ENCODE results near the gene NTN5.
"Not testable (repeated sequence)": the region's sequence is repeated elsewhere in the genome, so short reads cannot be mapped to it uniquely, and the experiment has no call there.

Gene NTN5

DNA sequence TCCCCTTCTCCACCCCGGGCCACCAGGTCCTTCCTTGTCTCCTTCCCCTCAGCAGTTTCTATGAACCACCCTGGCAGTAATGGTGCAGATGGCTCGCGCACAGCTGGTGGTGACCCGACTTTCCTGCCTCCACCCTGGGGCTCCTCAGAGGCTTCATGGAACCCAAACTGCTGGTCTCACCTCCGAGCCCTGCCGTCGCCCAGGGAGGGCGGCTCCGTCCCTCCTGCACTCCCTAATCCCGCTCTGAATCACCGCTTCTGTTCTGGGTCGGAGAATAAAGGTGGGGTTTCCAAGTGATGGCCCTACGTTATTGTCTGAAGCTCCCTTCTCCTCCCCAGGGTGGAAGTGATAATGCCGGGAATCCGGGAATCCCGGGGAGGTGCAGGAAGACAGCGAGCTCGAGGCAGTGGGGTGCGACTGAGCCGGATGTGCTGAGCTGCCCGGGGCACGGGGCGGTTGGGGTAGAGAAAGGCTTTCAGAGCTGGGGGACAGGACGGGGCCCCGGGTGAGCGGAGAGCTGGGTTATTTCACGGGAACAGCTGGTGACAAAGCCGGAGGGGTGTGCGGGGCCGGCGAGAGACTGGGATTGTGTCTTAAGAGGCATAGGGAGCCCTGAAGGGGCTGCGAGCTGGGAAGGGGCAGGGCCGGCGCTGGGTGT, 23.7 kb upstream of the NTN5 start:
- DNase-seq (ENCODE audit: extremely low read depth in 1 of 2, low read depth in 1 of 2) = no peak

DNA sequence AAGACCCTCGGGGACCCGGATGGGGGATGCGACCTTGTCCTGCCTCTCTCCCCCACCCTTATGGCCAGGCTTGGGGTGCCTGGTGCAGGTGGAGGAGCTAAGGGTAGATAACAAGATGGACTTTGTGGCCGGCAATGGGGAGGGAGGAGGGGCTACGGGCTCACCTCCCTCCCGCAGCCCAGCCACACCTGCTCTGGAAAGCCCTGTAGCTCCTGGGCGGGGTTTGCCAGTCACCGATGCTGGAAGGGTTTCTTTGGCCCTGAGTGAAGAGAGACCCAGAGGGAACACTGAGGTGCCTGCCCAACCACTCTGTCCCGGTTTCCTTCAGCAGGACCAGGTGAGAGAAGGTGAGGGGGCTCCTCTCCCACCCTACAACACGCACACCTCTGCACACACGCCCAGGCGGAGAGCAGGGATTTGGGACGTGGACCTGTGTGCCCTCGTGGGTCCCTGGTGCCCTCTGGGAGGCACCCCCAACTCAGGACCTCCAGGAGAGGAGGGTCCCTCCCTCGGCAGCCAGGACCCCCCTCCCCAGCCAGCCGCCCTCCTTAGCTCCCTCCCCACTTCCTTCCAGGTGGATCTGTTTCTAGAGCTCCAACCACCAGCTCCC, 23.0 kb upstream of the NTN5 start, which contains the start of gene FUT2:
Gene FUT2 (plus strand): TSS at position 229 of the 610 bp plus-strand sequence. CDS start 6,986 bp downstream, outside the sequence.
- no peak for DNase-seq (ENCODE audit: extremely low read depth in 1 of 2, low read depth in 1 of 2)

DNA sequence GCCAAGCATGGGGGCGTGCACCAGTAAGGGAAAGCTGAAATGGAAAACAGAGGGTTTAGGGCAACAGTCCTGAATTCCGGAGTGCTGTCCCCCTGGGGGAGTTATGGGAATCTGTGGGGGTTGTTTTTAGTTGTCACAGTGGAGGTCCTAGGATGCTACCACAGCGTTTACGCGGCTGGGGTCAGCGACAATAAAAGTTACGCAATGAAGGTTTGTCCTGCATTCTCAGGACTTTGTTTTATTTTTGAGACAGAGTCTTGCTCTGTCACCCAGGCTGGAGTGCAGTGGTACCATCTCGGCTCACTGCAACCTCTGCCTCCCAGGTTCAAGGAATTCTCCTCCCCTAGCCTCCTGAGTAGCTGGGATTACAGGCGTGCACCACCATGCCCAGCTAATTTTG, 20.8 kb upstream of the NTN5 start:
- not testable (repeated sequence) for DNase-seq (ENCODE audit: extremely low read depth in 1 of 2, low read depth in 1 of 2)

- no peak for DNase-seq (ENCODE audit: extremely low read depth in 1 of 2, low read depth in 1 of 2)
Observed at GRCh38 chr19:48689449-48689848, 16.6 kb upstream of the NTN5 start.

DNA sequence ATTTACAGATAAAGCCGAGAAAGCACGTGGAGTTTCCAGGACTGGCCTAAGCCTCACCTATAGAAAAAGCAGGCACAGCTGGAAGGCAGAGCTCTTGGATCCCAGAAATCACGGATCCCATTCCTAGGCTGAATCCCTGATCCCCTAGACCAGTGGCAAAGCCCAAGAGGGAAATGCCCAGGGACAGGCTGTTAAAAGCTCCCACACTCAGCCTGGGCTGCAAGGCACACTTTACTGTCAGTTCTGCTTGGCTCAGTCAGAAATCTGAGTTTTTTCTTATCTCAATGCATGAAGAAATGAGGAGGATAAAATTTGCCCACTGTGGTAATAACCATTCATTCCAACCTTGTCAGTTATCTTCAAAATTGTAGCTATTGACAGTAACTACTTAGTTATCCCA, 15.0 kb upstream of the NTN5 start:
- no peak for DNase-seq (ENCODE audit: extremely low read depth in 1 of 2, low read depth in 1 of 2)

- not testable (repeated sequence) for DNase-seq (ENCODE audit: extremely low read depth in 1 of 2, low read depth in 1 of 2)
Observed at GRCh38 chr19:48686637-48687036, 13.8 kb upstream of the NTN5 start.

DNA sequence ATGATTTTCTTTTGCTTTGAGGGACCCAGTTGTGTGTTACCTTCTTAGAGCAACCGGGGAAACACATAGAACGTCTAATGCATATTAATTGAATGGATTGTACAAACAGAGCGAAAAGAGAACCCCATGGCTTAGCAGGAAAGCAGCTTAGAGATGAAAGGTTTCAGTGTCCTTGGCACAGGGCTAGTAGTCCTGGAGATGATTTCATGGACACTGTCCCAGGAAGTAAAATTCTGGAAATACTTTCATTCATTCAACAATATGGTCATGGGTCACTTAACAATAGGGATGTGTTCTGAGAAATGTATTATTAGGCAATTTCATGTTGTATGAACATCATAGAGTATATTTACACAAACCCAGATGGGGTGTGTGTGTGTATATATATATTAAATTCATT, 13.3 kb upstream of the NTN5 start:
- no peak for DNase-seq (ENCODE audit: extremely low read depth in 1 of 2, low read depth in 1 of 2)

- no peak for DNase-seq (ENCODE audit: extremely low read depth in 1 of 2, low read depth in 1 of 2)
Observed at GRCh38 chr19:48685583-48685982, 12.8 kb upstream of the NTN5 start.

GRCh38 chr19:48683349-48683748, 10.5 kb upstream of the NTN5 start:
- peak in 1 of 2 donors; percentile 26 for DNase-seq (ENCODE audit: extremely low read depth in 1 of 2, low read depth in 1 of 2)

- no peak for DNase-seq (ENCODE audit: extremely low read depth in 1 of 2, low read depth in 1 of 2)
Observed at GRCh38 chr19:48681127-48681470, 8.3 kb upstream of the NTN5 start.

DNA sequence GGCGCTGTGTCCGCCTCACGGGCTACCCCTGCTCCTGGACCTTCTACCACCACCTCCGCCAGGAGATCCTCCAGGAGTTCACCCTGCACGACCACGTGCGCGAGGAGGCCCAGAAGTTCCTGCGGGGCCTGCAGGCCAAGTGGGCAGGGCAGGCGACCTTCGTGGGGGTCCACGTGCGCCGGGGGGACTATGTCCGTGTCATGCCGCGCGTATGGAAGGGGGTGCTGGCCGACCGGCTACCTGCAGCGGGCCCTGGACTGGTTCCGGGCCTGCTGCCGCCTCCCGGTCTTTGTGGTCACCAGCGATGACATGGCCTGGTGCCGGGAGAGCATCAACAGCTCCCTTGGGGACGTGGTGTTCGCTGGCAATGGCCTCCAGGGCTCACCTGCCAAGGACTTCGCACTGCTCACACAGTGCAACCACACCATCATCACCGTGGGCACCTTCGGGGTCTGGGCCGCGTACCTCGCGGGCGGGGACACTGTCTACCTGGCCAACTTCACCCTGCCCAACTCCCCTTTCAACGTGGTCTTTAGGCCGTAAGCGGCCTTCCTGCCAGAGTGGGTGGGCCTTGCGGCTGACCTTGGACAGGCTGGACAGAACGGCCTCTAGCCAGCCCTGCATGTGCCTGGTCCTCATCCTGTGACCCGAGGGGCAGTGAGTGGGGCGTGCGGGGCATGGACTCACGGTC, 7.8 kb upstream of the NTN5 start:
- DNase-seq (ENCODE audit: extremely low read depth in 1 of 2, low read depth in 1 of 2) = no peak

- not testable (repeated sequence) for DNase-seq (ENCODE audit: extremely low read depth in 1 of 2, low read depth in 1 of 2)
Observed at GRCh38 chr19:48680006-48680405, 7.2 kb upstream of the NTN5 start.

DNA sequence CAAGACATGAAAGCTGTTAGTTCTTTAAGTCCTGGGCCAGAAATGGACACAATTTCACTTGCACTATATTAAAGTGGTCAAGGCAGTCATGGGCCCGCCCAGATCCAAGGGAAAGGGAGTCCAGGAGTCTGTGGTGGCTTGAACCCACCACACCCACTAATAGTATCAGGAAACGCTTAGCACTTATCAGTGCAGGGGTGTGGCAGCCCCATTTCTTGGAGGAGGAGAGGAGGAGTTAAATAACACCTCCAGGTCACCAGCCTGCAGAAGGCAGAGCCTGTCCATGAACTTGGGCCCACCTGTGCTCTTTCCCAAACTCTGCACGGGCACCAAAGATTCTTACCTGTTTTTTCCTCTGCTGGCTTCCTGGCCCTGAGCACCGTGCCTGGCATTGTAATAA, 5.4 kb upstream of the NTN5 start:
- DNase-seq (ENCODE audit: extremely low read depth in 1 of 2, low read depth in 1 of 2) = no peak

GRCh38 chr19:48676887-48677286, 4.1 kb upstream of the NTN5 start:
- no peak for DNase-seq (ENCODE audit: extremely low read depth in 1 of 2, low read depth in 1 of 2)

- no peak for DNase-seq (ENCODE audit: extremely low read depth in 1 of 2, low read depth in 1 of 2)
Observed at GRCh38 chr19:48676487-48676886, 3.7 kb upstream of the NTN5 start.

GRCh38 chr19:48674921-48675824, 2.4 kb upstream of the NTN5 start:
- peak; percentile 43 to 65 for DNase-seq (ENCODE audit: extremely low read depth in 1 of 2, low read depth in 1 of 2)

DNA sequence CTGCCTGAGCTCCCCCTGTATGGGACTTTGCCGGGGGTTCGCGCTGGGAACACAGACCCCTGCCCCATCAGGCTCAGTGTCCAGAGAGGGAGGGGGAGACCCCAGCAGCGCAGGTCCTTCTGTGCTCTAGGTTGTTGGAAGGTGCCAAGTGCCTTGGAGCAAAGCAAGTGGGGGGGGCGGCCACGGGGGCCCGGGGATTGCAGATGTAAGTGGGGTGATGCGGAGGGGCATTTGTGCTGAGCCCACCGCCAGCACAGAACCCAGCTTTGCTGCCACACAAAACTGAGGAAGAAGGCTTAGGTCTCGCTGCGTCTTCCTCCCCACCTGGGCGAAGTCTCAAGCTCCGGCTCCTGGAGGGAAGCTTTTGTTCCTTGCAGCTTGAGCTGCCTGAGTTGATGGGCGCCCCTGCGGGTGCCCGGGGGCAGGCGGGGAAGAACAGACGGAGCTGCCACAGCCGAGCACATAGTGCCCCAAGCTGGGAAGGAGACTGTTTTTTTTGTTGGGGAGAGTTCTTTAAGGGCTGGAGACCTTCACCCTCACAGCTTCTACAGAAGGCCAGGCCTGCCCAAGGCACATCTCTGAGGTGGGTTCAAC, 1.5 kb upstream of the NTN5 start:
- DNase-seq (ENCODE audit: extremely low read depth in 1 of 2, low read depth in 1 of 2) = no peak

DNA sequence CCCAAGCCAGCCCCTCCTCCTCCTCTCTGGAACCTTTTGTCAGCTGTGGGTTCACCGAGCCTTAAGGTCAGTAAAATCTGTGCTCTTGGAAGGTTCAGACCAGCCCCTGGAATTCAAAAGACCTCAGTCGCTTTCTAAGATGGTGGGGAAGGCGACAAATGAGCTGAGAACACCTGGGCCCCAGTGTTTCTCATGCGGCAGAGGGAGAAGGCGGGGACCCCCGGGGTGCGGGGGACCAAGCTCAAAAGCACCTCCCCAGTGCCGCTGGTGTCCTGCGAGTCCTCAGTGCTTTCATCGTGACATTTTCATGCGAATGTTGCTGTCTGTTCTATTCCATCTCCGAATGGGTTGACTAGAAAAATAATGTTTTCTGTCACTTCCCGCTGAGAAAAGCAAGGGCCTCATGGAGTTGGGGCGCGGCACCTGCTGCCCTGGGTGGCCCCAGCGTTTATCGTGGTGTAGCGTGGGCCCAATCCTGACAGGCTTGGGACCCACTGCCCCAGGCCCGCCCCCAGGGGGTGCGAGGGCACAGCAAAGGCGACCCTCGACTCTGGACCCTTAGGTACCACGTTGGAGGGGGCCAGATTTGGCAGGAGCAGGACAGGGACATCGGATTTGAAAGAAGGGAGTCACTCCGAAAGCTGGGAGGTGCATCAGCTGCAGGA, 751 bp upstream of the NTN5 start:
- no peak for DNase-seq (ENCODE audit: extremely low read depth in 1 of 2, low read depth in 1 of 2)

DNA sequence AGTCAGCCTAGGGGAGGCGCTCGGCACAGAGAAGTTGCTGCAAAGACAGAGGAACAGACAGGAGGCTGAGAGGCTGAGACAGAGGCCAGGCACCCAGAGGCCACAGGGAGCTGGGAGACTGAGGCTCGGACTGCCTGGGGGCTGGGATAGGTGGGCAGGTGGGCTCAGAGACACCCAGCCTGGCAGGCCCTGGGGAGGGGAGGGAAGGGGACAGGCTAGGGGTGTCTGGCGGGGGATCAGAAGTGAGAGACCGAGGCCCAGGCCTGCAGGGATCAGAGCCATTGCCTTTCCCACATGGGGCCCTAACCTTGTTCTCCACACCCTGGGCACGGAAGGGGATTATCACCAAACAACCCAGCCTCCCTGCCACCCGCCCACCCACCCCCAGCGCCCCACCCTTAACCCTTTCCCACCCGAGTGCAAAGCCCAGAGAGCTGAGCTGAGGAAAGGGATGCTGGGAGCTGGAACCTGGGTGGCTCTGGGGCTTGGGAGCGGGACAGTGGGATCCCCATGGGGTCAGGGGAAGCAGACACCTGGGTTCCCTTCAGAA, 1.3 kb downstream of the NTN5 start:
- no peak for DNase-seq (ENCODE audit: extremely low read depth in 1 of 2, low read depth in 1 of 2)
